Measurements from ENCODE around the gene GYS1. TPM values are rescaled to one million over a fixed set of nuclear protein-coding genes. Genes with fewer than 3 reads are reported as not detected.

Gene GYS1
- total and polyA plus RNA-seq, 10 of the 15 experiments (the other 5 are each of a cell fraction or from before 2014, with no cell fraction given), result 3.7 to 62.0 (median 37.3) TPM

DNA sequence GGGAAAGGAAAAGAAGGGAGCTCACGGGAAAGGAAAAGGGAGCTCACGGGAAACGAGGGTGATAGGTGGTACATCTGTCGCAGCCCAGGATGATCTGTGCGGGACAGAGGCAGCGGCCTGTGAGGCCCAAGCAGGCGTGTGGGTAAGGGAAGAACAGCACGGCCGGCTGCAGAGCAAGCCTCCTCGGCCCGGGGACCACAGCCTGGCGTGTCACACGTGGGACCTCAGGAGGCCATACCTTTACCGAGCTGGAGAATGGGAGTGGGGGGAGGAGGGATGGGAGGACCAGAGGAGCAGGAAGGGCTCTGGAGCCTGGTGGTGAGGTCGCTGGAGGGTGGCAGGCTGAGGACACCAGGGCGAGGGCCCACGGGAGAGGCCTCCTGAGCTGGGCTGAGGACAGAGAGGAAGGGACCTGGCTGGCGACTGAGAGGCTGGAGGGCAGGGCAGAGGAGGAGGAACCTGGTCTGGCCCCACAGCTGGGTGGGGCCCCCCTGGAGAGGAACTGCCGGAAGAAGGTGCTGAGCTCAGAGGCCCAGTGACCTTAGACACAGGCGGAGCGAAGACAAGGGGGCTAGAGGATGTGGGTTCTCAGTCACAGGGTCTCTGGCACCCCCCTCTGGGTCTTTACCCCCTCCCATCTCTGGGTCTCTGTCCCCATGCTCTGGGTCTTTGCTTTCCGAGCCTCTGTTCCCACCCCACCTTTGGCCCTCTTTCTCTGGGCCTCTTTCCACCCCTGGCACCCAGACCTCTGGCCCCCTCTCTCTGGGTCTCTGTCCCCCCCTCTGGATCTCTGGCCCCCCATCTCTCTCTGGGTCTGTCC is 30.9 kb downstream of the GYS1 start (continued):
- TF ChIP-seq NFYB (IDR thresholded peaks at IDR 0.05; ENCODE audit: insufficient read depth, low read depth, low read length) (no peak), KAT2A (conservative IDR thresholded peaks at IDR 0.05; ENCODE audit: control insufficient read depth, low read depth, low read length) (no peak), EGR1 (IDR thresholded peaks at IDR 0.05; ENCODE audit: borderline replicate concordance in 1 of 2, low read depth in 2 of 2, low read length in 2 of 2) (0 out of 3 replicates have a peak, but pooled peaks of 1 of the 2 experiments have one; percentile 0), CBFB (IDR thresholded peaks at IDR 0.05; ENCODE audit: low read depth) (peak; percentile 26; the same call in 1 of the 2 replicates), TARDBP (IDR thresholded peaks at IDR 0.05; ENCODE audit: borderline replicate concordance) (no peak), SMAD5 (IDR thresholded peaks at IDR 0.05; ENCODE audit: low read depth) (no peak; the same call in 1 of the 2 replicates), ZBED1 (IDR thresholded peaks at IDR 0.05; ENCODE audit: borderline replicate concordance) (no peak), ZNF384 (IDR thresholded peaks at IDR 0.05; ENCODE audit: borderline replicate concordance, low read depth, low read length) (no peak), GABPA (IDR thresholded peaks at IDR 0.05; ENCODE audit: low read depth) (no peak), CBX3 (IDR thresholded peaks at IDR 0.05; ENCODE audit: borderline replicate concordance, low read depth) (no peak), FOS (IDR thresholded peaks at IDR 0.05; ENCODE audit: borderline replicate concordance, extremely low read depth, insufficient read length) (no peak), ETV6 (conservative IDR thresholded peaks at IDR 0.05 in 1 of 2, IDR thresholded peaks at IDR 0.05 in 1 of 2; ENCODE audit: borderline replicate concordance in 1 of 2, low read depth in 1 of 2) (no peak), TBL1XR1 (IDR thresholded peaks at IDR 0.05; ENCODE audit: low read depth, low read length) (no peak), POLR2AphosphoS5 (IDR thresholded peaks at IDR 0.05; ENCODE audit: low read length) (peak; percentile 95)
- TF ChIP-seq, protein P1, sequence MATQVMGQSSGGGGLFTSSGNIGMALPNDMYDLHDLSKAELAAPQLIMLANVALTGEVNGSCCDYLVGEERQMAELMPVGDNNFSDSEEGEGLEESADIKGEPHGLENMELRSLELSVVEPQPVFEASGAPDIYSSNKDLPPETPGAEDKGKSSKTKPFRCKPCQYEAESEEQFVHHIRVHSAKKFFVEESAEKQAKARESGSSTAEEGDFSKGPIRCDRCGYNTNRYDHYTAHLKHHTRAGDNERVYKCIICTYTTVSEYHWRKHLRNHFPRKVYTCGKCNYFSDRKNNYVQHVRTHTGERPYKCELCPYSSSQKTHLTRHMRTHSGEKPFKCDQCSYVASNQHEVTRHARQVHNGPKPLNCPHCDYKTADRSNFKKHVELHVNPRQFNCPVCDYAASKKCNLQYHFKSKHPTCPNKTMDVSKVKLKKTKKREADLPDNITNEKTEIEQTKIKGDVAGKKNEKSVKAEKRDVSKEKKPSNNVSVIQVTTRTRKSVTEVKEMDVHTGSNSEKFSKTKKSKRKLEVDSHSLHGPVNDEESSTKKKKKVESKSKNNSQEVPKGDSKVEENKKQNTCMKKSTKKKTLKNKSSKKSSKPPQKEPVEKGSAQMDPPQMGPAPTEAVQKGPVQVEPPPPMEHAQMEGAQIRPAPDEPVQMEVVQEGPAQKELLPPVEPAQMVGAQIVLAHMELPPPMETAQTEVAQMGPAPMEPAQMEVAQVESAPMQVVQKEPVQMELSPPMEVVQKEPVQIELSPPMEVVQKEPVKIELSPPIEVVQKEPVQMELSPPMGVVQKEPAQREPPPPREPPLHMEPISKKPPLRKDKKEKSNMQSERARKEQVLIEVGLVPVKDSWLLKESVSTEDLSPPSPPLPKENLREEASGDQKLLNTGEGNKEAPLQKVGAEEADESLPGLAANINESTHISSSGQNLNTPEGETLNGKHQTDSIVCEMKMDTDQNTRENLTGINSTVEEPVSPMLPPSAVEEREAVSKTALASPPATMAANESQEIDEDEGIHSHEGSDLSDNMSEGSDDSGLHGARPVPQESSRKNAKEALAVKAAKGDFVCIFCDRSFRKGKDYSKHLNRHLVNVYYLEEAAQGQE (IDR thresholded peaks at IDR 0.05; ENCODE audit: low read depth, low read length), result no peak
- TF ChIP-seq, protein P2, sequence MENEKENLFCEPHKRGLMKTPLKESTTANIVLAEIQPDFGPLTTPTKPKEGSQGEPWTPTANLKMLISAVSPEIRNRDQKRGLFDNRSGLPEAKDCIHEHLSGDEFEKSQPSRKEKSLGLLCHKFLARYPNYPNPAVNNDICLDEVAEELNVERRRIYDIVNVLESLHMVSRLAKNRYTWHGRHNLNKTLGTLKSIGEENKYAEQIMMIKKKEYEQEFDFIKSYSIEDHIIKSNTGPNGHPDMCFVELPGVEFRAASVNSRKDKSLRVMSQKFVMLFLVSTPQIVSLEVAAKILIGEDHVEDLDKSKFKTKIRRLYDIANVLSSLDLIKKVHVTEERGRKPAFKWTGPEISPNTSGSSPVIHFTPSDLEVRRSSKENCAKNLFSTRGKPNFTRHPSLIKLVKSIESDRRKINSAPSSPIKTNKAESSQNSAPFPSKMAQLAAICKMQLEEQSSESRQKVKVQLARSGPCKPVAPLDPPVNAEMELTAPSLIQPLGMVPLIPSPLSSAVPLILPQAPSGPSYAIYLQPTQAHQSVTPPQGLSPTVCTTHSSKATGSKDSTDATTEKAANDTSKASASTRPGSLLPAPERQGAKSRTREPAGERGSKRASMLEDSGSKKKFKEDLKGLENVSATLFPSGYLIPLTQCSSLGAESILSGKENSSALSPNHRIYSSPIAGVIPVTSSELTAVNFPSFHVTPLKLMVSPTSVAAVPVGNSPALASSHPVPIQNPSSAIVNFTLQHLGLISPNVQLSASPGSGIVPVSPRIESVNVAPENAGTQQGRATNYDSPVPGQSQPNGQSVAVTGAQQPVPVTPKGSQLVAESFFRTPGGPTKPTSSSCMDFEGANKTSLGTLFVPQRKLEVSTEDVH (IDR thresholded peaks at IDR 0.05; ENCODE audit: low read depth, partially characterized antibody), result no peak
- TF ChIP-seq, protein P3, sequence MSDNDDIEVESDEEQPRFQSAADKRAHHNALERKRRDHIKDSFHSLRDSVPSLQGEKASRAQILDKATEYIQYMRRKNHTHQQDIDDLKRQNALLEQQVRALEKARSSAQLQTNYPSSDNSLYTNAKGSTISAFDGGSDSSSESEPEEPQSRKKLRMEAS (IDR thresholded peaks at IDR 0.05; ENCODE audit: low read depth, low read length), result no peak
- TF ChIP-seq, protein P4, sequence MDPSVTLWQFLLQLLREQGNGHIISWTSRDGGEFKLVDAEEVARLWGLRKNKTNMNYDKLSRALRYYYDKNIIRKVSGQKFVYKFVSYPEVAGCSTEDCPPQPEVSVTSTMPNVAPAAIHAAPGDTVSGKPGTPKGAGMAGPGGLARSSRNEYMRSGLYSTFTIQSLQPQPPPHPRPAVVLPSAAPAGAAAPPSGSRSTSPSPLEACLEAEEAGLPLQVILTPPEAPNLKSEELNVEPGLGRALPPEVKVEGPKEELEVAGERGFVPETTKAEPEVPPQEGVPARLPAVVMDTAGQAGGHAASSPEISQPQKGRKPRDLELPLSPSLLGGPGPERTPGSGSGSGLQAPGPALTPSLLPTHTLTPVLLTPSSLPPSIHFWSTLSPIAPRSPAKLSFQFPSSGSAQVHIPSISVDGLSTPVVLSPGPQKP (IDR thresholded peaks at IDR 0.05; ENCODE audit: low read depth, low read length), result 0 out of 2 replicates have a peak, but pooled peaks have one; percentile 44

All from GM12878 (cell line).